BE2C (cell line): ENCODE results near the gene SERPIND1.

Experiments used
- DNase-seq: peaks from one replicate; pipeline ENCODE4 v3.0.0-alpha.2; 2020
- H3K27me3 ChIP-seq: fragments of 250-450 bp; sonication (Bioruptor Pico); 2 replicates; pipeline ENCODE4 v1.5.1; 2020; ENCODE audit warnings: mild to moderate bottlenecking
- H3K36me3 ChIP-seq: fragments of 250-450 bp; sonication (Bioruptor Pico); 2 replicates; pipeline ENCODE4 v1.5.1; 2020; ENCODE audit warnings: mild to moderate bottlenecking
- H3K4me1 ChIP-seq: fragments of 250-450 bp; sonication (Bioruptor Pico); 2 replicates; pipeline ENCODE4 v1.5.1; 2020
- H3K4me3 ChIP-seq: 2 replicates; pipeline ENCODE4 v1.5.1; 2011; ENCODE audit warnings: low read depth, low read length
- H3K9me3 ChIP-seq: fragments of 250-450 bp; sonication (Bioruptor Pico); 2 replicates; pipeline ENCODE4 v1.5.1; 2020
- CTCF ChIP-seq: IDR thresholded peaks from 2 replicates; pipeline ENCODE4 v1.5.1; 2012; ENCODE audit warnings: mild to moderate bottlenecking, low read depth, low read length

SERPIND1 gene

GRCh38 chr22:20747223-20747622 is 26.7 kb upstream of the SERPIND1 start:
- no peaks in the 10 kb centered on the region for H3K4me1 ChIP-seq
- H3K36me3 ChIP-seq = peaks cover 44% of the 10 kb centered on the region
- TF ChIP-seq CTCF = no peak
- no peak overlapping the region for H3K4me3 ChIP-seq
- no peak for DNase-seq
- no peaks in the 10 kb centered on the region for H3K9me3 ChIP-seq
- no peaks in the 10 kb centered on the region for H3K27me3 ChIP-seq

- no peaks in the 10 kb centered on the region for H3K9me3 ChIP-seq
- no peaks in the 10 kb centered on the region for H3K4me1 ChIP-seq
- H3K36me3 ChIP-seq = peaks cover 49% of the 10 kb centered on the region
- DNase-seq = no peak
- H3K27me3 ChIP-seq = no peaks in the 10 kb centered on the region
- no peak for TF ChIP-seq CTCF
- H3K4me3 ChIP-seq = no peak overlapping the region
Observed at GRCh38 chr22:20748082-20748481, 25.8 kb upstream of the SERPIND1 start.

- no peak overlapping the region for H3K4me3 ChIP-seq
- no peak for TF ChIP-seq CTCF
- DNase-seq = no peak
- H3K36me3 ChIP-seq = peaks cover 49% of the 10 kb centered on the region
- no peaks in the 10 kb centered on the region for H3K27me3 ChIP-seq
- no peaks in the 10 kb centered on the region for H3K9me3 ChIP-seq
- no peaks in the 10 kb centered on the region for H3K4me1 ChIP-seq
Observed at GRCh38 chr22:20748731-20749428, 25.0 kb upstream of the SERPIND1 start.

- DNase-seq = no peak
Observed at GRCh38 chr22:20749453-20749852, 24.5 kb upstream of the SERPIND1 start.

GRCh38 chr22:20750461-20751184 is 23.3 kb upstream of the SERPIND1 start:
- no peaks in the 10 kb centered on the region for H3K9me3 ChIP-seq
- peak; percentile 52 for DNase-seq
- peaks cover 36% of the 10 kb centered on the region for H3K36me3 ChIP-seq
- H3K4me3 ChIP-seq = no peak overlapping the region
- no peak for TF ChIP-seq CTCF
- H3K27me3 ChIP-seq = no peaks in the 10 kb centered on the region
- no peaks in the 10 kb centered on the region for H3K4me1 ChIP-seq

More at GRCh38 chr22:20749453-20749852, 24.5 kb upstream of the SERPIND1 start:
- H3K9me3 ChIP-seq = no peaks in the 10 kb centered on the region
- H3K36me3 ChIP-seq = peaks cover 45% of the 10 kb centered on the region
- H3K27me3 ChIP-seq = no peaks in the 10 kb centered on the region
- TF ChIP-seq CTCF = no peak
- no peak overlapping the region for H3K4me3 ChIP-seq
- no peaks in the 10 kb centered on the region for H3K4me1 ChIP-seq

GRCh38 chr22:20751185-20751851 is 22.6 kb upstream of the SERPIND1 start:
- H3K27me3 ChIP-seq = no peaks in the 10 kb centered on the region
- TF ChIP-seq CTCF = no peak

More at GRCh38 chr22:20751185-20751851, 22.6 kb upstream of the SERPIND1 start:
- no peak for DNase-seq
- no peak overlapping the region for H3K4me3 ChIP-seq
- H3K4me1 ChIP-seq = no peaks in the 10 kb centered on the region
- no peaks in the 10 kb centered on the region for H3K9me3 ChIP-seq
- peaks cover 33% of the 10 kb centered on the region for H3K36me3 ChIP-seq
